Measurements from ENCODE around the gene OR10A6. TPM values are rescaled to one million over a fixed set of nuclear protein-coding genes. Genes with fewer than 3 reads are reported as not detected.

The OR10A6 gene
- total and polyA plus RNA-seq, 2 of the 4 experiments (the other 2 are of a cell fraction): 0.19 TPM; not detected in 1

DNA sequence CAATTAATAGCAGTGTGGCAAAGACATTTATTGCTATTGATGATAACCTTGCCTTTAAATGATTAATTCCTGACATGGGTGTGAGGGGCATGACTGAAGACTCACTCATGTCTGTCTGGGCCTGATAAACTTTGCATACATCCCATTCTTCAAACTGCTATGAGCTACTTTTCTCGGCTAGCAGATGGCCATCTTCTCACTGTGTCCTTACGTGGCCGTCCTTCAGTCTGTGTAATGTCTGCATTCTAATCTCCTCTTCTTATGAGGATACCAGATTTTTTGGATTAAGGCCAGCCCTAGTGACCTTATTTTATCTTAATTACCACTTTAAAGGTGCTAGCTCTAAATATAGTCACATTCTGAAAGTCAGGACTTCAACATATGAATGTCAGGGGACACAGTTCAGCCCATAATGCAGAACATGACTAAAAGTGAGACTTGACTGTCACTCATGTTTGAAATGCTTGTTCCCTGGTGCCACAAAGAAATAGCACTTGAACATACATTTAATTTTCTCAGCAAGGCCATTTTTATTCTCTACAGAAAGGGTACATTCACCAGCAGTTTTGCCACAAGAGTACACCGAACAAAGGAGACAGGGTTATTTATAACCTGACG lies 32.3 kb downstream of the OR10A6 start:
- Histone ChIP-seq H2BK20ac (ENCODE audit: low read depth, low read length) (no peak overlapping the region), H4K91ac (ENCODE audit: insufficient read depth, low read depth, low read length) (no peak overlapping the region), H2AFZ (replicated peaks; ENCODE audit: low read length, poor library complexity) (no peak overlapping the region), H3K14ac (replicated peaks; ENCODE audit: low read depth, low read length) (no peak overlapping the region), H2AK9ac (replicated peaks; ENCODE audit: low read depth, low read length, poor library complexity) (no peak overlapping the region), H3K4me3 (ENCODE audit: insufficient read depth, low read depth, low read length) (no peak overlapping the region), H3K9me3 (ENCODE audit: control insufficient read depth, insufficient read depth, low read length) (no peaks in the 10 kb centered on the region), H4K5ac (ENCODE audit: low read depth, low read length) (no peak overlapping the region), H3K27ac (ENCODE audit: insufficient read depth, low read length) (no peak overlapping the region), H3K23ac (ENCODE audit: low read depth, low read length) (no peak overlapping the region), H3K9ac (ENCODE audit: low read depth, low read length) (no peak overlapping the region), H4K20me1 (ENCODE audit: insufficient read depth, low read length) (no peaks in the 10 kb centered on the region), H3K27me3 (ENCODE audit: control insufficient read depth, insufficient read depth, low read length) (no peaks in the 10 kb centered on the region), H3K36me3 (ENCODE audit: control insufficient read depth, insufficient read depth, low read length) (no peaks in the 10 kb centered on the region), H2BK15ac (ENCODE audit: low read depth, low read length) (no peak overlapping the region), H3K79me1 (ENCODE audit: low read depth in 1 of 2, low read length in 2 of 2) (no peaks in the 10 kb centered on the region), H4K8ac (ENCODE audit: low read depth in 2 of 2, low read length in 2 of 2) (no peak overlapping the region), H3K4me1 (ENCODE audit: control insufficient read depth, insufficient read depth, low read length) (no peaks in the 10 kb centered on the region), H2BK120ac (ENCODE audit: low read depth, low read length) (no peak overlapping the region), H3K9me1 (ENCODE audit: insufficient read depth, low read length) (no peaks in the 10 kb centered on the region), H3K18ac (ENCODE audit: low read depth, low read length) (no peak overlapping the region), H3K56ac (ENCODE audit: extremely low read depth, insufficient read depth, low read length) (no peak overlapping the region), H3K4me2 (ENCODE audit: low read depth, low read length) (no peak overlapping the region), H2AK5ac (ENCODE audit: low read depth, low read length) (no peak overlapping the region), H2BK5ac (ENCODE audit: low read depth, low read length, poor library complexity, severe bottlenecking) (no peak overlapping the region), H3K4ac (ENCODE audit: low read depth, low read length) (no peak overlapping the region)
- intact Hi-C loops (cut with micrococcal nuclease) (loop anchor here (10.0 kb wide), 1 partner anchor 324 kb away; no protein-coding TSS in a partner anchor), in situ Hi-C loops (cut with MboI; ENCODE audit: low sequenced_read_pairs) (loop anchor here (10.0 to 25.0 kb wide), 2 partner anchors 196 to 336 kb away; no protein-coding TSS in a partner anchor), dilution Hi-C loops (cut with HindIII; ENCODE audit: low sequenced_read_pairs, unreplicated experiment) (no loop called here)
- no TSS peak for BruUV-seq (replicated peaks)
- DNase-seq (no peak), ATAC-seq (ENCODE audit: low read depth) (no peak)
- WGBS, 2 experiments (ENCODE audit: extremely low coverage in 2 of 2, insufficient read length in 1 of 2): 100% methylated on average over 1 of the region's 5 CpGs; no CpG with 5 or more reads in 1 of the 2 experiments
- CTCF ChIA-PET: interaction anchor here (1.9 kb wide), 1 partner anchor 88 kb away, joined by 6 read pairs; the partner anchor contains the start of gene EIF3F
- POLR2A ChIA-PET (ENCODE audit: unreplicated experiment): no interaction called here
- TF ChIP-seq RCOR1 (IDR thresholded peaks at IDR 0.05; ENCODE audit: insufficient replicate concordance, low read length): no peak
- no peak for TF ChIP-seq CTCF (conservative IDR thresholded peaks at IDR 0.05; ENCODE audit: low read depth, low read length)
- TF ChIP-seq MXI1 (IDR thresholded peaks at IDR 0.05; ENCODE audit: borderline replicate concordance, low read depth, low read length): no peak
- no peak for TF ChIP-seq MAZ (IDR thresholded peaks at IDR 0.05; ENCODE audit: borderline replicate concordance, low read depth, low read length)
- TF ChIP-seq ELK1 (IDR thresholded peaks at IDR 0.05; ENCODE audit: borderline replicate concordance, low read depth, low read length): no peak
- no peak for TF ChIP-seq MAFK (IDR thresholded peaks at IDR 0.05; ENCODE audit: low read depth, low read length)
- no peak for TF ChIP-seq POLR2A (IDR thresholded peaks at IDR 0.05; ENCODE audit: low read depth, low read length)
- TF ChIP-seq CEBPB (IDR thresholded peaks at IDR 0.05; ENCODE audit: low read depth, low read length): no peak
- no peak for TF ChIP-seq RFX5 (IDR thresholded peaks at IDR 0.05; ENCODE audit: low read depth, low read length)
- no peak for TF ChIP-seq FOS (IDR thresholded peaks at IDR 0.05; ENCODE audit: low read depth, low read length)
- TF ChIP-seq, protein P1, sequence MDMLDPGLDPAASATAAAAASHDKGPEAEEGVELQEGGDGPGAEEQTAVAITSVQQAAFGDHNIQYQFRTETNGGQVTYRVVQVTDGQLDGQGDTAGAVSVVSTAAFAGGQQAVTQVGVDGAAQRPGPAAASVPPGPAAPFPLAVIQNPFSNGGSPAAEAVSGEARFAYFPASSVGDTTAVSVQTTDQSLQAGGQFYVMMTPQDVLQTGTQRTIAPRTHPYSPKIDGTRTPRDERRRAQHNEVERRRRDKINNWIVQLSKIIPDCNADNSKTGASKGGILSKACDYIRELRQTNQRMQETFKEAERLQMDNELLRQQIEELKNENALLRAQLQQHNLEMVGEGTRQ (IDR thresholded peaks at IDR 0.05; ENCODE audit: low read depth, low read length): no peak
- TF ChIP-seq SMC3 (IDR thresholded peaks at IDR 0.05; ENCODE audit: low read depth, low read length): no peak
- TF ChIP-seq NFE2L2 (IDR thresholded peaks at IDR 0.05; ENCODE audit: low read depth, low read length): no peak
- no peak for TF ChIP-seq BHLHE40 (IDR thresholded peaks at IDR 0.05; ENCODE audit: low read depth, low read length)
- no peak for TF ChIP-seq RAD21 (IDR thresholded peaks at IDR 0.05; ENCODE audit: low read length)
- no peak for TF ChIP-seq CHD1 (IDR thresholded peaks at IDR 0.05; ENCODE audit: low read depth, low read length)

Measured in IMR-90 (cell line).